ENCODE measurements around the gene CD1B.

GRCh38 chr1:158331481-158332150 lies at the start of gene CD1B:
- TF ChIP-seq CTCF (IDR thresholded peaks at IDR 0.05): no peak
- no peak for TF ChIP-seq ZFX (IDR thresholded peaks at IDR 0.05; ENCODE audit: borderline replicate concordance)
